Epithelial cell of esophagus (primary cell): ENCODE results near the gene MVB12B.
A peak's percentile ranks its signal among the peaks of the same experiment; 100 is the strongest.

Experiments
- DNase-seq: peaks from one replicate; pipeline ENCODE4 v3.0.0; 2010; ENCODE audit warnings: low read depth
- H3K4me3 ChIP-seq: 2 replicates; pipeline ENCODE4 v1.5.1; 2011; ENCODE audit warnings: mild to moderate bottlenecking, low read length, control low read depth
- TF ChIP-seq, protein P1 (sequence below): IDR thresholded peaks from 2 replicates; pipeline ENCODE4 v1.5.1; 2011; ENCODE audit warnings: low read depth, mild to moderate bottlenecking, low read length, control low read depth, inconsistent platforms; ENCODE audit not compliant: insufficient read depth; ENCODE audit errors: missing control alignments

MVB12B gene

DNA sequence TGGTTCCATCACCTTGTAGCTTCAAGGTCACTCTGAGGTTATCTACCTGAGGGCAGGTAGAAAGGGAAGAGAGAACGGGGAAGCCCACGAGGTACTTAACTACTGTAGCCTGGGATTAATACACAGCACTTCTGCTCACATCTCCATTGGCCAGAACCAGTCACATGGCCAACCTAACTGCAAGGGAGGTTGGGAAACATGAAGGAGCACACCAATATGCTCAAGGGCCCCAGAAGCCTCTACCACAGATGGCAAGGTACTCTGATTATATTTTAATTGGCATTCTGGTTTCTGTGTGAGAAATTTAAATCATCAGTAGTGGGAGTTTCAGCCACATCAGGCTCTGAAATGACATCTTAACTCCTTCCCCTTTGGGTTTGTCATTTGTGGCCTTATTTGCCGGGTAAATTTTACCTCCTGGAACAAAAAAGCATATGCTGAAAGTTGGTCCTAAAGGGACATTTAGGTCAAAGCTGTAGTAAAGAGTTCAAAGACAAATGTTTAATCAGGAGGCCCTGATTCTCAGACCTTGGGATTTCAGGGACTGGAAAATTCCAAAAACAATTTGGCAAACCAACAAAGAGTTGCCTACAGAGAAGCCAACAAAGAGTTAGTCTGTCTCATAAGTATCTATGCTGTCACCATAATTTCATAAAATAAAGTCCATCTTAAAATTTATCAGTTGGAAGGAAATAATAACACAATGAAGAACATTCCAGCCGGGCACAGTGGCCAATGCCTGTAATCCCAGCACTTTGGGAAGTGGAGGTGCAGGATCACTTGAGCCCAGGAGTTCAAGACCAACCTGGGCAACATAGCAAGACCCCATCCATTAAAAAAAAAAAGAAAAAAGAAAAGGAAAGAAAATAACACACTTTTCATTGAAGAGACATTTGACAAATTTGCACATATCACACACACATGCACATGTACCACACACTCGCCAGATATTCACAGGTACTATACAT is 13.8 kb upstream of the MVB12B start:
- DNase-seq: no peak
- TF ChIP-seq, protein P1, sequence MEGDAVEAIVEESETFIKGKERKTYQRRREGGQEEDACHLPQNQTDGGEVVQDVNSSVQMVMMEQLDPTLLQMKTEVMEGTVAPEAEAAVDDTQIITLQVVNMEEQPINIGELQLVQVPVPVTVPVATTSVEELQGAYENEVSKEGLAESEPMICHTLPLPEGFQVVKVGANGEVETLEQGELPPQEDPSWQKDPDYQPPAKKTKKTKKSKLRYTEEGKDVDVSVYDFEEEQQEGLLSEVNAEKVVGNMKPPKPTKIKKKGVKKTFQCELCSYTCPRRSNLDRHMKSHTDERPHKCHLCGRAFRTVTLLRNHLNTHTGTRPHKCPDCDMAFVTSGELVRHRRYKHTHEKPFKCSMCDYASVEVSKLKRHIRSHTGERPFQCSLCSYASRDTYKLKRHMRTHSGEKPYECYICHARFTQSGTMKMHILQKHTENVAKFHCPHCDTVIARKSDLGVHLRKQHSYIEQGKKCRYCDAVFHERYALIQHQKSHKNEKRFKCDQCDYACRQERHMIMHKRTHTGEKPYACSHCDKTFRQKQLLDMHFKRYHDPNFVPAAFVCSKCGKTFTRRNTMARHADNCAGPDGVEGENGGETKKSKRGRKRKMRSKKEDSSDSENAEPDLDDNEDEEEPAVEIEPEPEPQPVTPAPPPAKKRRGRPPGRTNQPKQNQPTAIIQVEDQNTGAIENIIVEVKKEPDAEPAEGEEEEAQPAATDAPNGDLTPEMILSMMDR: no peak
- H3K4me3 ChIP-seq: no peak overlapping the region

DNA sequence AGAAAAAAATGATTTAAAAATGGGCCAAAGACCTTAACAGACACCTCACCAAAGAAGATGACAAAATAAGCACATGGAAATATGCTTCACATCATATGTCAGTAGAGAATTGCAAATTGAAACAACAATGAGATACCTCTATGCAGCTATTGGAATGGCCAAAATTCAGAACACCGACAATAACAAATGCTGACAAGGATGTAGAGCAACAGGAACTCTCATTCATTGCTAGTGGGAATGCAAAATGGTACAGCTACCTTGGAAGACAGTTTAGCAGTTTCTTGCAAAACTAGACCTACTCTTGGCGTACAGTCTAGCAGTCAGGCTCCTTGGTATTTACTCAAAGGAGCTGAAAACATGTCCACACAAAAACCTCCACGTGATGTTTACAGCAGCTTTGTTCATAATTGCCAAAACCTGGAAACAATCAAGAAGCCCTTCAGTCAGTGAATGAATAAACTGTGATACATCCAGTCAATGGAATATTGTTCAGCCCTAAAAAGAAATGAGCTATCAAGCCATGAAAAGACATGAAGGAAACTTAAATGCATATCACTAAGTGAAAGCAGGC is 10.5 kb upstream of the MVB12B start:
- H3K4me3 ChIP-seq: no peak overlapping the region
- TF ChIP-seq, protein P1: no peak
- DNase-seq: peak; percentile 60

DNA sequence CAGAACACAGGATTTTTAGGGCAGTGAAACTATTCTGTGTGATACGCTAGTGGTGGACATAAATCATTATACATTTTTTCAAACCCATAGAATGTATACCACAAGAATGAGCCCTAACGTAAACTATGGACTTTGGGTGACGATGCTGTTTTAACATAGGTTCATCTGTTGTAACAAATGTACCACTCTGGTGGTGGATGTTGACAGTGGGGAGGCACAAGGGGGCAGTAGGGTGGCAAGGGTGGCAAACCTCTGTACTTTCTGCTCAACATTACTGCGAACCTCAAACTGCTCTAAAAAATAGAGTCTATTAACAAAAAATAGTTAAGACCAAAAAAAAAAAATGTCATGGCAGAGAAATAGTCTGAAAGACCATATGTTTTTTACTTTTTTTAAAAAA is 9.1 kb upstream of the MVB12B start:
- DNase-seq: peak; percentile 28
- no peak overlapping the region for H3K4me3 ChIP-seq
- TF ChIP-seq, protein P1: peak; percentile 36

DNA sequence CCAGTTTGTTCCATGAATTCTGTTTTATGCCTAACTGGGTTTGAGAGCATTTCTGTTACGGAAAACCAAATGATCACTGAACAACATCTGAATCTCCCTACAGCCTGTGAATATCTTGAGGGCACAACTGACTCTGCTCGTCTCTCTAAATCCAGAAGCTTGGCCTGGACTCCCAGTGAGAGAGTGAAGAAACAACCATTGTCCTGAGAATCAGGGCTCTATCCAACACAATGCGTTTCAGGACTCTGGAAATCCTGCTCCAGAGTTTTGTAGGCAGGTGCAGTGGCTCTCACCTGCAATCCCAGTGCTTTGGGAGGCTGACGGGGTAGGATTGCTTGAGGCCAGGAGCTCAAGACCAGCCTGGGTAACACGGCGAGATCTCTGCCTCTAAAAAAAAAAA is 7.8 kb upstream of the MVB12B start:
- TF ChIP-seq, protein P1: no peak
- no peak for DNase-seq

DNA sequence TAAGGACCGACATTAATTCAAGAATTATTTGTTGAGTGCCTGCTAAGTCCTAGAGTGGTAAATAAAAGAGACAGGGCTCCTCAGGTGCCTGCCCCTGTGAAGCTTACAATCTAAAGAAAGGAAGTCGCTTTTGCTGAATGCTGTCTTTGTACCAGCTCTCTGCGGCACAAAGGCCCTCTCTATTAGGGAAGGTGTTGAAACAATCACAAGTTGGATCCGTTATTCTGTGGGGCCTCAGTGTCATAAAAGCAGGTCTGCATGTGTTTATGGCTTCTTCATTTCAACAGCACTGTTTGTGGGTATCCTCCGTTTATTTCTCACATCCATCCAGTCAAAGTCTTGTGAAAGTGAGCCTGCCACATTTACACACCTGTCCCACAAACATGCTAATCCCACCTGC is 7.0 kb upstream of the MVB12B start:
- no peak overlapping the region for H3K4me3 ChIP-seq

More for the DNA sequence above, 7.8 kb upstream of the MVB12B start:
- no peak overlapping the region for H3K4me3 ChIP-seq

DNA sequence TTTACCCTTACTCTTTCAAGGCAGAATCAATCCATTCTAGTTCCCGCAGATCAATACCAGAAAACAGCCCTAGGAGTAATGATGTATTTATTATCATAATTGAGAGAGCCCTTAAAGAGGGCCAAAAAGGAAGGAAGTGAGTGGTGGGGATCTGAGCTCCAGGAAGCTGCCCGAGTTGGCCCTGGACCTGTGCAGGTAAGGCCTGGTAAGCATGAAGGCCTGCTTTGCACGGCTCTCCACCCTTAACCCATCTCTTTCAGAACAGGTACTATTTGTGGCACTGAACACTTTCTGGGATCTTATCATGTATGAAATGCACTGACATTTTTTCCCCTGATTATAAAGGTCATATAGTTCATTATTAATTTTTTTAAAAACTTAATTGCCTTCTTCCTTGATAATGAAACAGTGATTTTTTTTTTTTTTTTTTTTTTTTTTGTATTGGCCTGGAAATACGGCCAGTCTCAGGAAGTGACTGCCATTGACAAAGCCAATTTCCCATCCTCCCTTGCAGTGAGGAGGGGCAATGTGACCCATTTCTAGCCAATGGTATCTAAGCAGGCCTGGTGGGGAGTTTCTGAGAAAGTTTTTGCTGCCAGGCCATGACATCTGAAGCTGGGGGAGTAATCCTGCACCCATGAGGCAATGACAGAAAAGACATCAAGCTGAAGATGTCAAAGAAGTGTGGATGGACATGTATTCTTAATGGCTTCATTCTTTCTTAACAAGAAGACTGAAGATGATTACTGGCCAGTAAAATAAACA is 6.3 kb upstream of the MVB12B start:
- no peak for DNase-seq
- TF ChIP-seq, protein P1: no peak

More for the DNA sequence above, 7.0 kb upstream of the MVB12B start:
- TF ChIP-seq, protein P1: no peak
- DNase-seq: no peak

More for the DNA sequence above, 6.3 kb upstream of the MVB12B start:
- H3K4me3 ChIP-seq: no peak overlapping the region
